GM23338 (cell line): ENCODE results near the gene LRRC2. TPM values are rescaled to one million over a fixed set of nuclear protein-coding genes. Genes with fewer than 3 reads are reported as not detected.

Experiments
- ATAC-seq: fragments of 200-7000 bp; cut with Tn5 transposase; 3 replicates; pipeline ENCODE4 v1.9.1; 2020
- DNase-seq: peaks from one replicate; pipeline ENCODE4 v3.0.0-alpha.2; 2015; ENCODE audit warnings: low spot score
- H2AFZ ChIP-seq: fragments of 200-600 bp; sonication (generic); 2 replicates; pipeline ENCODE4 v1.8.0; 2016; ENCODE audit warnings: antibody characterized with exemption, mild to moderate bottlenecking, moderate library complexity
- H3F3A ChIP-seq: fragments of 200-600 bp; sonication (generic); replicated peaks from 2 replicates; pipeline ENCODE4 v1.8.0; 2017; ENCODE audit warnings: antibody characterized with exemption, mixed run types, low read depth
- H3K27ac ChIP-seq: fragments of 200-600 bp; sonication (generic); 2 replicates; pipeline ENCODE4 v1.6.1; 2016; ENCODE audit warnings: low read depth
- H3K27me3 ChIP-seq: fragments of 200-600 bp; sonication (generic); 2 replicates; pipeline ENCODE4 v1.8.0; 2016; ENCODE audit warnings: mild to moderate bottlenecking, mixed run types, moderate library complexity; ENCODE audit not compliant: insufficient read depth
- H3K36me3 ChIP-seq: fragments of 200-600 bp; sonication (generic); 2 replicates; pipeline ENCODE4 v1.8.0; 2016; ENCODE audit warnings: mild to moderate bottlenecking; ENCODE audit not compliant: insufficient read depth
- H3K4me1 ChIP-seq: fragments of 200-600 bp; sonication (generic); 2 replicates; pipeline ENCODE4 v1.8.0; 2016; ENCODE audit warnings: mild to moderate bottlenecking, moderate library complexity; ENCODE audit not compliant: insufficient read depth
- H3K4me2 ChIP-seq: fragments of 200-600 bp; sonication (generic); 2 replicates; pipeline ENCODE4 v1.7.1; 2017; ENCODE audit warnings: mixed run types
- H3K4me3 ChIP-seq: fragments of 200-600 bp; sonication (generic); 2 replicates; pipeline ENCODE4 v1.6.1; 2016; ENCODE audit warnings: mixed run types
- H3K79me2 ChIP-seq: fragments of 200-600 bp; sonication (generic); replicated peaks from 2 replicates; pipeline ENCODE4 v1.8.0; 2017; ENCODE audit warnings: mild to moderate bottlenecking; ENCODE audit not compliant: insufficient read depth
- H3K9me2 ChIP-seq: fragments of 200-600 bp; sonication (generic); 2 replicates; pipeline ENCODE4 v1.8.0; 2017; ENCODE audit not compliant: insufficient read depth
- H4K20me1 ChIP-seq: fragments of 200-600 bp; sonication (generic); replicated peaks from 2 replicates; pipeline ENCODE4 v1.8.0; 2017; ENCODE audit warnings: mild to moderate bottlenecking; ENCODE audit not compliant: insufficient read depth
- H3K27ac Mint-ChIP-seq: 2 replicates; pipeline ENCODE4 v1.8.0; 2020; ENCODE audit warnings: inconsistent platforms, mild to moderate bottlenecking, moderate library complexity, mixed read lengths
- H3K27me3 Mint-ChIP-seq: 3 replicates; pipeline ENCODE4 v1.8.0; 2022; ENCODE audit warnings: low read depth, mild to moderate bottlenecking, moderate library complexity, mixed read lengths, inconsistent platforms; ENCODE audit not compliant: insufficient read depth, poor library complexity
- H3K36me3 Mint-ChIP-seq: 3 replicates; pipeline ENCODE4 v1.8.0; 2021; ENCODE audit warnings: low read depth, mild to moderate bottlenecking, inconsistent platforms, moderate library complexity, mixed read lengths
- H3K4me1 Mint-ChIP-seq: 3 replicates; pipeline ENCODE4 v1.8.0; 2020; ENCODE audit warnings: mild to moderate bottlenecking, inconsistent platforms, mixed read lengths
- H3K4me3 Mint-ChIP-seq: 3 replicates; pipeline ENCODE4 v1.8.0; 2021; ENCODE audit warnings: moderate library complexity, mild to moderate bottlenecking, inconsistent platforms, mixed read lengths
- H3K9me3 Mint-ChIP-seq: 3 replicates; pipeline ENCODE4 v1.8.0; 2020; ENCODE audit warnings: moderate library complexity, mild to moderate bottlenecking, inconsistent platforms, mixed read lengths
- EZH2 ChIP-seq: fragments of 200-600 bp; sonication (generic); IDR thresholded peaks from one replicate; pipeline ENCODE4 v1.8.0; 2017; ENCODE audit warnings: antibody characterized with exemption, mild to moderate bottlenecking, low read depth; ENCODE audit not compliant: unreplicated experiment
- NANOG ChIP-seq: IDR thresholded peaks from 2 replicates; pipeline ENCODE4 v1.6.1; 2016; ENCODE audit warnings: antibody characterized with exemption, borderline replicate concordance
- POLR2AphosphoS5 ChIP-seq: IDR thresholded peaks from 2 replicates; pipeline ENCODE4 v1.6.1; 2016; ENCODE audit warnings: antibody characterized with exemption, low read depth
- REST ChIP-seq: IDR thresholded peaks from one replicate; pipeline ENCODE4 v1.6.1; 2018; ENCODE audit warnings: antibody characterized with exemption; ENCODE audit not compliant: unreplicated experiment
- STAT1 ChIP-seq: IDR thresholded peaks from one replicate; pipeline ENCODE4 v1.6.1; 2016; ENCODE audit warnings: antibody characterized with exemption; ENCODE audit not compliant: unreplicated experiment
- ZNF331 ChIP-seq: fragments of 250-450 bp; sonication (Bioruptor Pico); IDR thresholded peaks from 2 replicates; pipeline ENCODE4 v1.5.0; 2020; ENCODE audit warnings: low read depth, mild to moderate bottlenecking, moderate library complexity
- ZNF462 ChIP-seq: fragments of 250-450 bp; sonication (Bioruptor Pico); IDR thresholded peaks from 2 replicates; pipeline ENCODE4 v1.5.0; 2020; ENCODE audit warnings: mild to moderate bottlenecking, moderate library complexity
- polyA plus RNA-seq: library from polyadenylated mRNA; unstranded; fragments of >200 nt; fragmentation: Nextera tagmentation; extraction: Ambion mirVana; gene quantifications from 2 replicates; pipeline ENCODE4 v1.2.1, GENCODE V29; 2016
- total RNA-seq: library from RNA; depleted of rRNA; stranded (reverse); fragments of >200 nt; shearing (Covaris generic); gene quantifications from 2 replicates; pipeline ENCODE4 v1.2.3, GENCODE V29; 2014

The LRRC2 gene
- total and polyA plus RNA-seq, 2 experiments from 2014 or later, result 6.5 to 7.1 TPM

GRCh38 chr3:46485779-46486175, 80.3 kb downstream of the LRRC2 start:
- DNase-seq (no peak), ATAC-seq (no peak)

More at GRCh38 chr3:46485779-46486175, 80.3 kb downstream of the LRRC2 start:
- H3K4me2 ChIP-seq, result no peak overlapping the region
- no peaks in the 10 kb centered on the region for H3K79me2 ChIP-seq
- no peak overlapping the region for H2AFZ ChIP-seq
- 0 out of 3 replicates have a peak, but pooled peaks cover 3% of the 10 kb centered on the region for H3K9me3 Mint-ChIP-seq
- no peak for TF ChIP-seq REST
- TF ChIP-seq EZH2, result no peak
- no peak for TF ChIP-seq ZNF462 (CRISPR knock-in tag)
- no peak for TF ChIP-seq STAT1
- no peak for TF ChIP-seq ZNF331 (CRISPR knock-in tag)
- TF ChIP-seq NANOG, result no peak
- no peak for TF ChIP-seq POLR2AphosphoS5
- H3K9me2 ChIP-seq, result no peaks in the 10 kb centered on the region
- H3K27me3 Mint-ChIP-seq, result no peaks in the 10 kb centered on the region
- no peak overlapping the region for H3K4me3 Mint-ChIP-seq
- H3K36me3 ChIP-seq, result no peaks in the 10 kb centered on the region
- no peak overlapping the region for H3K27ac ChIP-seq
- no peak overlapping the region for H3K4me3 ChIP-seq
- no peaks in the 10 kb centered on the region for H4K20me1 ChIP-seq
- H3K36me3 Mint-ChIP-seq, result no peaks in the 10 kb centered on the region; the same call in 2 of the 3 replicates
- H3K4me1 ChIP-seq, result no peaks in the 10 kb centered on the region
- peaks cover 5% of the 10 kb centered on the region; the same call in 2 of the 3 replicates for H3K4me1 Mint-ChIP-seq
- no peaks in the 10 kb centered on the region for H3K27me3 ChIP-seq
- H3F3A ChIP-seq, result peaks cover 5% of the 10 kb centered on the region; the same call in 1 of the 2 replicates
- H3K27ac Mint-ChIP-seq, result no peak overlapping the region
